KMS-11 (cell line): ENCODE data around the gene PYGL.
"Not testable (repeated sequence)": the region's sequence is repeated elsewhere in the genome, so short reads cannot be mapped to it uniquely, and the experiment has no call there.

Experiments
- H2AFZ ChIP-seq: fragments of 200-600 bp; sonication (generic); 2 replicates; pipeline ENCODE4 v1.6.1; 2016; ENCODE audit warnings: antibody characterized with exemption, mixed run types, low read depth
- H3K27ac ChIP-seq: fragments of 200-600 bp; sonication (generic); 2 replicates; pipeline ENCODE4 v1.6.1; 2016; ENCODE audit warnings: mild to moderate bottlenecking, mixed run types
- H3K27me3 ChIP-seq: fragments of 200-600 bp; sonication (generic); 2 replicates; pipeline ENCODE4 v1.6.1; 2017; ENCODE audit warnings: mild to moderate bottlenecking, low read depth, mixed run types, moderate library complexity; ENCODE audit not compliant: insufficient read depth
- H3K36me3 ChIP-seq: fragments of 200-600 bp; sonication (generic); 2 replicates; pipeline ENCODE4 v1.6.1; 2017; ENCODE audit warnings: mild to moderate bottlenecking, mixed run types; ENCODE audit not compliant: insufficient read depth
- H3K4me1 ChIP-seq: fragments of 200-600 bp; sonication (generic); 2 replicates; pipeline ENCODE4 v1.6.1; 2016; ENCODE audit warnings: mild to moderate bottlenecking, low read depth, mixed run types; ENCODE audit not compliant: poor library complexity, severe bottlenecking
- H3K4me2 ChIP-seq: fragments of 200-600 bp; sonication (generic); 2 replicates; pipeline ENCODE4 v1.7.0; 2016; ENCODE audit warnings: mild to moderate bottlenecking, mixed run types
- H3K4me3 ChIP-seq: fragments of 200-600 bp; sonication (generic); IDR thresholded peaks from 2 replicates; pipeline ENCODE4 v1.6.1; 2017; ENCODE audit warnings: low read depth, low read length, mixed read lengths; ENCODE audit not compliant: insufficient read depth
- H3K79me2 ChIP-seq: fragments of 200-600 bp; sonication (generic); 2 replicates; pipeline ENCODE4 v1.6.1; 2016; ENCODE audit warnings: low read depth, mixed run types; ENCODE audit not compliant: insufficient read depth
- H3K9ac ChIP-seq: fragments of 200-600 bp; sonication (generic); 2 replicates; pipeline ENCODE4 v1.6.1; 2016; ENCODE audit warnings: mild to moderate bottlenecking, mixed run types
- H4K20me1 ChIP-seq: fragments of 200-600 bp; sonication (generic); 2 replicates; pipeline ENCODE4 v1.6.1; 2016; ENCODE audit warnings: mild to moderate bottlenecking, mixed run types; ENCODE audit not compliant: insufficient read depth
- TF ChIP-seq, protein P1 (sequence below): fragments of 200-600 bp; sonication (generic); conservative IDR thresholded peaks from 2 replicates; pipeline ENCODE4 v1.6.1; 2017; ENCODE audit warnings: low read depth, mild to moderate bottlenecking, antibody characterized with exemption, low read length, moderate library complexity, mixed read lengths

Gene PYGL

DNA sequence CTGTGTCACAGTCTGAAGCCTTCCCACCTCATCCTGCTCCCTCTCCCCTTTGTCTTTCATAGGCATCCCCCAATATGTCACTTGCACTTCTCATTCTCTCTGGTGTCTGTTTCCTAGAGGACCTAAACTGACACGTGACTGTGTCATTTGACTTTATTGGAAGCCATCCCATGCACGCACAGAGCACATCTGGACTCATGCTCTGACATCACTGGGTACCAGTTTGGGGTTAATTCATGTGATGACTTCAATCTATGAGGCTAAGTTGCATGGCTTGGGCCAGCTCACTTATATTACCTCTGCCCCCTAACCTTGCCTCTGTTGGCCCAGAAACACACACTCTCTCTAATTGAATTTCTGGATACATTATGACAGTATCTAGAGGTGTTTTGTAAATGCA is 21.5 kb downstream of the PYGL start:
- Histone ChIP-seq H3K27ac (no peak overlapping the region), H3K36me3 (no peaks in the 10 kb centered on the region), H2AFZ (no peak overlapping the region), H3K4me1 (no peaks in the 10 kb centered on the region), H3K4me3 (no peak overlapping the region), H3K79me2 (no peaks in the 10 kb centered on the region), H3K27me3 (no peaks in the 10 kb centered on the region), H4K20me1 (no peaks in the 10 kb centered on the region), H3K4me2 (no peak overlapping the region), H3K9ac (no peak overlapping the region)
- TF ChIP-seq, protein P1, sequence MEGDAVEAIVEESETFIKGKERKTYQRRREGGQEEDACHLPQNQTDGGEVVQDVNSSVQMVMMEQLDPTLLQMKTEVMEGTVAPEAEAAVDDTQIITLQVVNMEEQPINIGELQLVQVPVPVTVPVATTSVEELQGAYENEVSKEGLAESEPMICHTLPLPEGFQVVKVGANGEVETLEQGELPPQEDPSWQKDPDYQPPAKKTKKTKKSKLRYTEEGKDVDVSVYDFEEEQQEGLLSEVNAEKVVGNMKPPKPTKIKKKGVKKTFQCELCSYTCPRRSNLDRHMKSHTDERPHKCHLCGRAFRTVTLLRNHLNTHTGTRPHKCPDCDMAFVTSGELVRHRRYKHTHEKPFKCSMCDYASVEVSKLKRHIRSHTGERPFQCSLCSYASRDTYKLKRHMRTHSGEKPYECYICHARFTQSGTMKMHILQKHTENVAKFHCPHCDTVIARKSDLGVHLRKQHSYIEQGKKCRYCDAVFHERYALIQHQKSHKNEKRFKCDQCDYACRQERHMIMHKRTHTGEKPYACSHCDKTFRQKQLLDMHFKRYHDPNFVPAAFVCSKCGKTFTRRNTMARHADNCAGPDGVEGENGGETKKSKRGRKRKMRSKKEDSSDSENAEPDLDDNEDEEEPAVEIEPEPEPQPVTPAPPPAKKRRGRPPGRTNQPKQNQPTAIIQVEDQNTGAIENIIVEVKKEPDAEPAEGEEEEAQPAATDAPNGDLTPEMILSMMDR = no peak

DNA sequence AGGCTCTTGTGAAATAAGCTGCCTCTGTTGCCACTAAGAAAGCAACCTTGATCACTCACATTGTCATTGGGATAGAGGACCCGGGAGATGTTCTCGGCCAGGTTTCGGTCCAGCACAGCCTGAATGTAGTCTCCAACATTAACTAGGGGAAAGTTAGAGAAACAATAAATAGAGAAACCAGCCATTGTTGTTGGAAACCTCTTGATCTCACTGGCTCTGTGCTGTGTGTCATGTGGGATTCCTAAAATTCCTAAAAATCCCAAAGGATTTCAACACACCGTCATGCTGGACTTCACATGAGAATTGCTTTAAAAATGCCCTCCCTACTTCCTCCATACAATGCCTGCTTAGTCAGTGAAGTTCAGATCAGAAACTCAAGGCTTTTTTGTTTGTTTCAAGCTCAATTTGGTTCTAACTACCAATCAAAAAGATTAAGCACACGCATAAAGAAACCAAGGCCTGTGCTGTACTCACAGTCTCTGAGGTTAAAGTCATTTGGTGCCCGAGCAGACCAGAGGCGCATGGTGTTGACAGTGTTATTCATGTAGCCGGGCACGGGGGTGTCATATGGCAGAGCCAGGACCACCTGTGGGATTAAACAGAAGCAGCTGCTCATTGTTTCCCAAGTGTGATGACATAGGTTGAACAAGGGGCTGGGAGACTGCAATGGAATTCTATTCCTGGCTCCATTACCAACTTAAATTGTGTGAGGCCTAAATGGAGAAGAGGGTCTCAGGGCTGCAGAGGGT is 23.6 kb downstream of the PYGL start:
- Histone ChIP-seq H3K27ac (no peak overlapping the region), H3K79me2 (no peaks in the 10 kb centered on the region)

DNA sequence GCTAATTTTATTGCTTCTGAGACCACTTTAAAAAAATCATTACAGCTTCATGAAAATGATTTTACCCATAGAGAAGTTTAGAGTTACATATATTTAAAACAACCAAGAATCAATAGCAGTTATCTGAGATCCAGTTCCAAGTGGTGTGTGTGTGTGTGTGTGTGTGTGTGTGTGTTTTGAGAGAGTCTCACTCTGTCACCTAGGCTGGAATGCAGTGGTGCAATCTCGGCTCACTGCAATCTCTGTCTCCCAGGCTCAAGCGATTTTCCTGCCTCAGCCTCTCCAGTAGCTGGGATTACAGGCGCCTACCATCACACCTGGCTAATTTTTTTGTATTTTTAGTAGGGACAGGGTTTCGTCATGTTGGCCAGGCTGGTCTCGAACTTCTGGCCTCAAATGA is 24.8 kb downstream of the PYGL start:
- not testable (repeated sequence) for H3K36me3 ChIP-seq, H3K4me1 ChIP-seq, H2AFZ ChIP-seq, H3K4me3 ChIP-seq, H3K4me2 ChIP-seq, H3K9ac ChIP-seq, H4K20me1 ChIP-seq, H3K79me2 ChIP-seq, H3K27ac ChIP-seq, H3K27me3 ChIP-seq

More for the DNA sequence above, 23.6 kb downstream of the PYGL start:
- Histone ChIP-seq H3K36me3 (no peaks in the 10 kb centered on the region), H3K4me3 (no peak overlapping the region), H3K4me2 (no peak overlapping the region), H3K27me3 (no peaks in the 10 kb centered on the region), H3K9ac (no peak overlapping the region), H2AFZ (no peak overlapping the region), H3K4me1 (no peaks in the 10 kb centered on the region), H4K20me1 (no peaks in the 10 kb centered on the region)
- TF ChIP-seq, protein P1 = no peak

DNA sequence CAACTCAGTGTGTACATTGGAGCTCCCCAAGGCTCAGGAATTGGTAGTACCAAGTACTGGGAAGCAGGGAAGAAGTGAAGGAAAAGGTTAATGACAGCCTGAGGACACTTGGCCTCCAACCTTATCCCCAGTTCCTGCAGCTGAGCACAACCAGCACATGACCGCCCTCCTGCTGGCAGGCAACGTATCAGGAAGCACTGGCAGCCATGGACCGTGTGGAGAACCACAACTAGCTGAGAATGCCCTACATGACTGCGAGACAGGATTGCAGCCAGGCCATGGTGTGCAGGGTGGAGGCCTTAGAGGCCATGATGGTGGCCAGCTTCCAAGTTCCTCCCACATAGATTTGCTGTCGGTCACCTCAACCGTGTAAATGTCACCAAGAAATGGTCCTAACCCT is 26.8 kb downstream of the PYGL start:
- Histone ChIP-seq H2AFZ (no peak overlapping the region), H3K4me1 (no peaks in the 10 kb centered on the region), H3K36me3 (no peaks in the 10 kb centered on the region), H3K9ac (no peak overlapping the region), H3K4me2 (no peak overlapping the region), H3K4me3 (no peak overlapping the region), H4K20me1 (no peaks in the 10 kb centered on the region), H3K79me2 (no peaks in the 10 kb centered on the region), H3K27ac (no peak overlapping the region), H3K27me3 (no peaks in the 10 kb centered on the region)
- TF ChIP-seq, protein P1 = no peak
